ENCODE measurements around the gene CTSZ.

DNA sequence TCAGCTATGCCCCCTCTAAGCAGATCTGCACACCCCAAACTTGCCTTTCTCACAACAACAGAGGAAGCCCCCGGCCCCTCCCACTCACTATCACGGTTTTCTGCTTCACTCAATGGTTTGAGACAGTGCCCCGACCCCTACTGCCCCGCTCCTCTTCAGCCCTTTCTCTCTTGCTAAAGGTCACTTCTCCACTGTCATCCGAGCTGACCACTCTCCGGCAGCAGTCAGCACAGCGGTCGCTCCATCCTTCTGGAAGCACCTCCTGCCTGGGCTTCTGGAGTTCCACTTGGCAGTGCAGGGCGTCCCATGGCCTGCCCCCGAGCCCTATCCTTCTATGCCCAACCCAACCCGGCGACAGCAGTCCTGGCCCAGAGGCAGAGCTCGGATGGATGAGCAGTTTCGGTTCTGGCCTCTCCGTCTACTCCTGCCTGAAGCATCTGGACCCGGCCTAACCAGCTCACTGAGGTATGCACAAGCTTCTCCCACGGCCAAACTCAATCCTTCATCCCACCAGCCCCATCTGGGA, 4.1 kb downstream of the CTSZ start:
- TF ChIP-seq, protein P1, sequence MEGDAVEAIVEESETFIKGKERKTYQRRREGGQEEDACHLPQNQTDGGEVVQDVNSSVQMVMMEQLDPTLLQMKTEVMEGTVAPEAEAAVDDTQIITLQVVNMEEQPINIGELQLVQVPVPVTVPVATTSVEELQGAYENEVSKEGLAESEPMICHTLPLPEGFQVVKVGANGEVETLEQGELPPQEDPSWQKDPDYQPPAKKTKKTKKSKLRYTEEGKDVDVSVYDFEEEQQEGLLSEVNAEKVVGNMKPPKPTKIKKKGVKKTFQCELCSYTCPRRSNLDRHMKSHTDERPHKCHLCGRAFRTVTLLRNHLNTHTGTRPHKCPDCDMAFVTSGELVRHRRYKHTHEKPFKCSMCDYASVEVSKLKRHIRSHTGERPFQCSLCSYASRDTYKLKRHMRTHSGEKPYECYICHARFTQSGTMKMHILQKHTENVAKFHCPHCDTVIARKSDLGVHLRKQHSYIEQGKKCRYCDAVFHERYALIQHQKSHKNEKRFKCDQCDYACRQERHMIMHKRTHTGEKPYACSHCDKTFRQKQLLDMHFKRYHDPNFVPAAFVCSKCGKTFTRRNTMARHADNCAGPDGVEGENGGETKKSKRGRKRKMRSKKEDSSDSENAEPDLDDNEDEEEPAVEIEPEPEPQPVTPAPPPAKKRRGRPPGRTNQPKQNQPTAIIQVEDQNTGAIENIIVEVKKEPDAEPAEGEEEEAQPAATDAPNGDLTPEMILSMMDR (IDR thresholded peaks at IDR 0.05; ENCODE audit: poor library complexity) = no peak
- no peak for TF ChIP-seq EZH2phosphoT487 (IDR thresholded peaks at IDR 0.05; ENCODE audit: low read depth, severe bottlenecking, unreplicated experiment)
- TF ChIP-seq EZH2 (IDR thresholded peaks at IDR 0.05; ENCODE audit: borderline replicate concordance) = no peak
